ENCODE results near the gene OBSL1. TPM values are rescaled to one million over a fixed set of nuclear protein-coding genes. Genes with fewer than 3 reads are reported as not detected.
A peak's percentile ranks its signal among the peaks of the same experiment; 100 is the strongest.

The OBSL1 gene
- total RNA-seq, 1 donor from 2014 or later, result 168 TPM

- no peak for TF ChIP-seq CTCF (IDR thresholded peaks at IDR 0.05)
- H3K36me3 Mint-ChIP-seq (ENCODE audit: unreplicated experiment), result peaks cover 7% of the 10 kb centered on the region
- no peak overlapping the region for H3K4me3 Mint-ChIP-seq (ENCODE audit: unreplicated experiment)
- H3K27ac Mint-ChIP-seq (ENCODE audit: unreplicated experiment), result no peak overlapping the region
- peaks cover 6% of the 10 kb centered on the region for H3K27me3 Mint-ChIP-seq (ENCODE audit: unreplicated experiment)
- no peaks in the 10 kb centered on the region for H3K9me3 Mint-ChIP-seq (ENCODE audit: unreplicated experiment)
- peaks cover 28% of the 10 kb centered on the region for H3K4me1 Mint-ChIP-seq (ENCODE audit: unreplicated experiment)
- no peak for DNase-seq (ENCODE audit: extremely low spot score, unreplicated experiment)
These were observed 1.8 kb upstream of the OBSL1 start for GRCh38 chr2:219573166-219573565.

- Mint-ChIP-seq H3K4me1 (ENCODE audit: unreplicated experiment) (peaks cover 28% of the 10 kb centered on the region), H3K36me3 (ENCODE audit: unreplicated experiment) (peaks cover 9% of the 10 kb centered on the region), H3K4me3 (ENCODE audit: unreplicated experiment) (peak within 1 kb of the TSS; percentile 71), H3K27ac (ENCODE audit: unreplicated experiment) (peak within 1 kb of the TSS; percentile 78), H3K27me3 (ENCODE audit: unreplicated experiment) (peaks cover 6% of the 10 kb centered on the region), H3K9me3 (ENCODE audit: unreplicated experiment) (no peaks in the 10 kb centered on the region)
- no peak for TF ChIP-seq CTCF (IDR thresholded peaks at IDR 0.05)
- no peak for DNase-seq (ENCODE audit: extremely low spot score, unreplicated experiment)
These were observed 1.1 kb upstream of the OBSL1 start, which contains the start of gene INHA for GRCh38 chr2:219572237-219573001. INHA (plus strand) TSS chr2:219572310; CDS start chr2:219572375, 65 bp downstream.

GRCh38 chr2:219570924-219571310 is 422 bp downstream of the OBSL1 start:
- no peak for TF ChIP-seq CTCF (IDR thresholded peaks at IDR 0.05)

GRCh38 chr2:219570194-219570923 is 980 bp downstream of the OBSL1 start:
- peak overlapping the region; percentile 54 for H3K27ac Mint-ChIP-seq (ENCODE audit: unreplicated experiment)
- no peaks in the 10 kb centered on the region for H3K9me3 Mint-ChIP-seq (ENCODE audit: unreplicated experiment)
- no peak for DNase-seq (ENCODE audit: extremely low spot score, unreplicated experiment)
- peaks cover 23% of the 10 kb centered on the region for H3K36me3 Mint-ChIP-seq (ENCODE audit: unreplicated experiment)
- H3K27me3 Mint-ChIP-seq (ENCODE audit: unreplicated experiment), result no peaks in the 10 kb centered on the region
- TF ChIP-seq CTCF (IDR thresholded peaks at IDR 0.05), result peak; percentile 9
- H3K4me3 Mint-ChIP-seq (ENCODE audit: unreplicated experiment), result peak overlapping the region; percentile 77
- H3K4me1 Mint-ChIP-seq (ENCODE audit: unreplicated experiment), result peaks cover 22% of the 10 kb centered on the region

More at GRCh38 chr2:219570924-219571310, 422 bp downstream of the OBSL1 start:
- H3K36me3 Mint-ChIP-seq (ENCODE audit: unreplicated experiment), result peaks cover 20% of the 10 kb centered on the region
- H3K27me3 Mint-ChIP-seq (ENCODE audit: unreplicated experiment), result no peaks in the 10 kb centered on the region
- no peak overlapping the region for H3K27ac Mint-ChIP-seq (ENCODE audit: unreplicated experiment)
- no peaks in the 10 kb centered on the region for H3K9me3 Mint-ChIP-seq (ENCODE audit: unreplicated experiment)
- peak overlapping the region; percentile 64 for H3K4me3 Mint-ChIP-seq (ENCODE audit: unreplicated experiment)
- no peak for DNase-seq (ENCODE audit: extremely low spot score, unreplicated experiment)
- H3K4me1 Mint-ChIP-seq (ENCODE audit: unreplicated experiment), result peaks cover 22% of the 10 kb centered on the region

- Mint-ChIP-seq H3K27ac (ENCODE audit: unreplicated experiment) (no peak overlapping the region), H3K27me3 (ENCODE audit: unreplicated experiment) (no peaks in the 10 kb centered on the region), H3K9me3 (ENCODE audit: unreplicated experiment) (no peaks in the 10 kb centered on the region), H3K4me3 (ENCODE audit: unreplicated experiment) (peak overlapping the region; percentile 77), H3K4me1 (ENCODE audit: unreplicated experiment) (peaks cover 22% of the 10 kb centered on the region), H3K36me3 (ENCODE audit: unreplicated experiment) (peaks cover 23% of the 10 kb centered on the region)
- no peak for DNase-seq (ENCODE audit: extremely low spot score, unreplicated experiment)
- no peak for TF ChIP-seq CTCF (IDR thresholded peaks at IDR 0.05)
These were observed 1.7 kb downstream of the OBSL1 start for GRCh38 chr2:219569635-219570034.

Data from osteocyte (in vitro differentiated cells).